Progenitor cell of endocrine pancreas (in vitro differentiated cells): ENCODE results near the gene VWA5B1. TPM values are rescaled to one million over a fixed set of nuclear protein-coding genes. Genes with fewer than 3 reads are reported as not detected.

ENCODE experiments used
- DNase-seq: peaks from one replicate; pipeline ENCODE4 v3.0.0; 2021; ENCODE audit warnings: low spot score; ENCODE audit not compliant: unreplicated experiment
- H3K27ac Mint-ChIP-seq: 2 replicates; pipeline ENCODE4 v1.8.0; 2021; ENCODE audit warnings: mild to moderate bottlenecking, moderate library complexity, mixed read lengths
- H3K27me3 Mint-ChIP-seq: 2 replicates; pipeline ENCODE4 v1.8.0; 2021; ENCODE audit warnings: mixed read lengths
- H3K36me3 Mint-ChIP-seq: 2 replicates; pipeline ENCODE4 v1.8.0; 2022; ENCODE audit warnings: mixed read lengths; ENCODE audit not compliant: insufficient read depth
- H3K4me1 Mint-ChIP-seq: 2 replicates; pipeline ENCODE4 v1.8.0; 2021; ENCODE audit warnings: low read depth, mixed read lengths
- H3K4me3 Mint-ChIP-seq: 2 replicates; pipeline ENCODE4 v1.8.0; 2021; ENCODE audit warnings: low read depth, mild to moderate bottlenecking, moderate library complexity, mixed read lengths
- H3K9me3 Mint-ChIP-seq: 2 replicates; pipeline ENCODE4 v1.8.0; 2021; ENCODE audit warnings: low read depth, mixed read lengths
- total RNA-seq: library from RNA; stranded (reverse); gene quantifications from 2 replicates; pipeline ENCODE4 v1.2.1, GENCODE V29; 2021
- TF ChIP-seq, protein P1 (sequence below): fragments of 200-600 bp; sonication (generic); IDR thresholded peaks from one replicate; pipeline ENCODE4 v1.5.0; 2021; ENCODE audit warnings: antibody characterized with exemption, mild to moderate bottlenecking; ENCODE audit not compliant: unreplicated experiment

The VWA5B1 gene
- total RNA-seq, 1 donor from 2014 or later, result 0.19 TPM

DNA sequence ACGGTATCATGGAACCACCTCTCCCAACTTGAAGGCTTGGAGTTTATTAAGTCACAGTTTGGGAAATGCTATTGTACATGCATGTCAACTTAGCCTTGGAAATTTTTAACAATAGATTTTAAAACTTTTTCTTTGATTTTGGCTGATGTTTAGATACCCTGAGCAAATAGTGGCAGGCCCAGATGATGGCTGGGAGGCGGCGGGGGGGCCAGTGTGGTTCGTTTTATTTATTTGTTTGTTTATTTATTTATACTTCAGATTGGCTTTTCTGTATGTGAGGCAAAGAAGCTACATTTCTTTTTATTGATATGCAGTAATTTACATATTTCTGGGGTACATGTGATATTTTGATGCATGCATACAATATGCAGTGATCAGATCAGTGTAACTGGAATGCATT is 82.0 kb downstream of the VWA5B1 start:
- Mint-ChIP-seq H3K4me1 (no peaks in the 10 kb centered on the region), H3K27me3 (peaks cover 89% of the 10 kb centered on the region), H3K36me3 (no peaks in the 10 kb centered on the region), H3K27ac (no peak overlapping the region), H3K9me3 (no peaks in the 10 kb centered on the region), H3K4me3 (no peak overlapping the region)
- TF ChIP-seq, protein P1, sequence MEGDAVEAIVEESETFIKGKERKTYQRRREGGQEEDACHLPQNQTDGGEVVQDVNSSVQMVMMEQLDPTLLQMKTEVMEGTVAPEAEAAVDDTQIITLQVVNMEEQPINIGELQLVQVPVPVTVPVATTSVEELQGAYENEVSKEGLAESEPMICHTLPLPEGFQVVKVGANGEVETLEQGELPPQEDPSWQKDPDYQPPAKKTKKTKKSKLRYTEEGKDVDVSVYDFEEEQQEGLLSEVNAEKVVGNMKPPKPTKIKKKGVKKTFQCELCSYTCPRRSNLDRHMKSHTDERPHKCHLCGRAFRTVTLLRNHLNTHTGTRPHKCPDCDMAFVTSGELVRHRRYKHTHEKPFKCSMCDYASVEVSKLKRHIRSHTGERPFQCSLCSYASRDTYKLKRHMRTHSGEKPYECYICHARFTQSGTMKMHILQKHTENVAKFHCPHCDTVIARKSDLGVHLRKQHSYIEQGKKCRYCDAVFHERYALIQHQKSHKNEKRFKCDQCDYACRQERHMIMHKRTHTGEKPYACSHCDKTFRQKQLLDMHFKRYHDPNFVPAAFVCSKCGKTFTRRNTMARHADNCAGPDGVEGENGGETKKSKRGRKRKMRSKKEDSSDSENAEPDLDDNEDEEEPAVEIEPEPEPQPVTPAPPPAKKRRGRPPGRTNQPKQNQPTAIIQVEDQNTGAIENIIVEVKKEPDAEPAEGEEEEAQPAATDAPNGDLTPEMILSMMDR, result no peak
- DNase-seq, result no peak

DNA sequence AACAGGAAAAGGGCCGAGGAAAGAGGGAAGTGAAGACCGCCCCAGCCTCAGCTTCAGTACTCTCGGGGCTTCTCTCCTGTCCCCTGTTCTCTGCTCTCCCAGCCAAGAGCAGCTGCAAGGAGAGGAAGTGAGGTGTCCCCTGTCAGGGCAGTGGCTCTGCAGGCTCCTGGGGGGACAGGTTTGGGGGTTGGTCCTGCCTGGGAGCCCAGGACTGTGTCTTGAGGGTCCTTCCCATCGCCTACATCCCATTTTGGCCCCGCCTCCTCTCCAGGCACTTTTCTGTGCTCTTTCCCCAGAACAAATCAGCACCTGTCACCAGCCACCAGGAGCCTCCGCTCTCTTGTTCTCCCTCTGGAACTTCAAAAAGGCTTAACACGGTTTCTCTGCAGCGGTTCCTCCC is 82.6 kb downstream of the VWA5B1 start:
- Mint-ChIP-seq H3K27ac (no peak overlapping the region), H3K36me3 (no peaks in the 10 kb centered on the region), H3K9me3 (no peaks in the 10 kb centered on the region), H3K4me3 (no peak overlapping the region), H3K27me3 (peaks cover 83% of the 10 kb centered on the region), H3K4me1 (no peaks in the 10 kb centered on the region)
- TF ChIP-seq, protein P1, result no peak
- no peak for DNase-seq

DNA sequence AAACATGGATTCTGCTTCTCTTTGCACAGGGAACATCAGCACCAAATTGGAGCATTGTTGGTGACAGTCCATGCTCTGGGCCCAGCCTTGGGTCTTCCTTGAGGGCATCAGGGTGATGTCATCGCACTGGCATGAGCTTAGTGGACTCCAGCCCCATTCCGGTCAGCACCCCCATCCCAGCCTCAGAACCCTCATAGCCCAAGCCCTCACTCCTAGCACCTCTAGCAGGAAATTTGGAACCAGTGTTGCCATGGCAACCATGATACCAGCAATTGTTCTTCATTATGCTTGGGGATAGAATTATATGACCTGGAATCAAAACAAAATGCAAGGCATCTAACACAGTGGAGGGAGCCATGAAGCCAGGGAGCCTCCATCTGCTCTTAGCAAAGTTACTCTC is 83.1 kb downstream of the VWA5B1 start:
- Mint-ChIP-seq H3K9me3 (no peaks in the 10 kb centered on the region), H3K27me3 (peaks cover 83% of the 10 kb centered on the region), H3K4me3 (no peak overlapping the region), H3K4me1 (no peaks in the 10 kb centered on the region), H3K27ac (no peak overlapping the region), H3K36me3 (no peaks in the 10 kb centered on the region)
- TF ChIP-seq, protein P1, result no peak
- no peak for DNase-seq

DNA sequence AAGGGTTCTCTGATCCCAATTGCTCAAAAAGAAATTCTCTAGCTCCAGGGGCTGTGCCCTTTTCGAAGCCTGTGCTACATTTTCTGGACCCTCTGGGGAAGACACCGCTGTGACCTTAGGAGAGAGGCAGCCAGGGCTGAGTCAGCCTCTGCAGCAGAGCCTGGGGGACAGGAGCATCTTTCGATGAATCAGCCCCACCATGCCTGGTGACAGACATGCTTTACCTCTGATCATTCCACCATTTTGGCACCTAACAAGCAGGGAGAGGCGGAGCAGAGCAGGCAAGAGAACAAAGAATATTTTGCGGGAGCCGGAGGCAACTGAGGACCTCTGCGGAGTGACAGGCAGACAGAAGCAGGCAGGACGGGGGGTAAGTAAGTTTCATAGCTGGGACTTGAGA is 84.9 kb downstream of the VWA5B1 start:
- TF ChIP-seq, protein P1, result no peak

DNA sequence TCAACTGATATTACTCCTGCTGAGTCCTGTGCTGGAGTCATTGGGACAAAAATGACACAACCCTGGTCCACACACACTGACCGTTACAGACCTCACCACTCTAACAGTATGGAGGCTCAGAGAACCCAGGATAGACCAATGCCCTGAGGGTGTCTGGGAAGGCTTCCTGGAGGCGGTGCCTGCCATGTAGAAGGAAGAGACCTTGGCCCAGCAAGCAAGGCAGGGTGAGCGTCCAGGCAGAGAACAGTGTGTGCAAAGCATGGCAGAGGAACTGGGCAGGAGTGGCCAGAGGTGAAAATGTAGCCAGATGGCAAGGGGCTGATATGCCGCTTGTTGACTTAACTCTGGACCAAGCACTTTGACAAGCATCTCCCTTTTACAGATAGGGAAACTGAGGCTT is 85.5 kb downstream of the VWA5B1 start:
- Mint-ChIP-seq H3K36me3 (no peaks in the 10 kb centered on the region), H3K27ac (no peak overlapping the region), H3K4me1 (no peaks in the 10 kb centered on the region), H3K27me3 (peaks cover 79% of the 10 kb centered on the region), H3K4me3 (no peak overlapping the region), H3K9me3 (no peaks in the 10 kb centered on the region)
- DNase-seq, result no peak
- TF ChIP-seq, protein P1, result no peak

More for the DNA sequence above, 84.9 kb downstream of the VWA5B1 start:
- DNase-seq, result no peak
- H3K4me3 Mint-ChIP-seq, result no peak overlapping the region
- H3K27me3 Mint-ChIP-seq, result peaks cover 80% of the 10 kb centered on the region
- H3K9me3 Mint-ChIP-seq, result no peaks in the 10 kb centered on the region
- H3K36me3 Mint-ChIP-seq, result no peaks in the 10 kb centered on the region
- H3K4me1 Mint-ChIP-seq, result no peaks in the 10 kb centered on the region
- H3K27ac Mint-ChIP-seq, result no peak overlapping the region
